B cell (primary cell): ENCODE measurements around the gene ZNF311. TPM values are rescaled to one million over a fixed set of nuclear protein-coding genes. Genes with fewer than 3 reads are reported as not detected.

ENCODE experiments used
- ATAC-seq: fragments of 200-7000 bp; cut with Tn5 transposase; one replicate; pipeline ENCODE4 v1.10.0; 2021; ENCODE audit warnings: low read depth, mild to moderate bottlenecking, moderate number of reproducible peaks, moderate library complexity
- CTCF ChIA-PET: fragments of 350-600 bp; sonication (Branson Sonifier 250); formaldehyde crosslinking; loops from one replicate; lab custom pipeline; 2021; ENCODE audit warnings: antibody characterized with exemption, inconsistent platforms; lab: Charles Lee
- POLR2A ChIA-PET: fragments of 350-600 bp; sonication (Branson Sonifier 250); formaldehyde crosslinking; loops from one replicate; lab custom pipeline; 2021; ENCODE audit warnings: antibody characterized with exemption; lab: Charles Lee
- DNase-seq: peaks from one replicate; pipeline ENCODE4 v3.0.0; 2013
- H2AFZ ChIP-seq: 2 replicates; pipeline ENCODE4 v1.6.1; 2012; ENCODE audit warnings: mild to moderate bottlenecking, low read depth, low read length; ENCODE audit not compliant: insufficient read depth, poor library complexity, severe bottlenecking
- H3K27ac ChIP-seq, 2 donors: 1 replicate in 1 of 2; 2 replicates in 1 of 2; pipeline ENCODE4 v1.5.1; 2012 to 2013; ENCODE audit warnings: low read length in 2 of 2, mild to moderate bottlenecking in 2 of 2, moderate library complexity in 1 of 2
- H3K27me3 ChIP-seq, 4 experiments: fragments of 200-600 bp in 1 of 4; sonication (generic) in 1 of 4; replicated peaks in 1 of 4; 1 replicate in 2 of 4; 2 replicates in 2 of 4; pipeline versions ENCODE4 v1.6.1 to v1.7.0; 2013 to 2016; ENCODE audit warnings: low read length in 3 of 4, mild to moderate bottlenecking in 2 of 4, mixed read lengths in 1 of 4, moderate library complexity in 1 of 4; ENCODE audit not compliant: insufficient read depth in 4 of 4, control insufficient read depth in 3 of 4; ENCODE audit errors: control extremely low read depth in 1 of 4
- H3K36me3 ChIP-seq, 2 experiments: replicated peaks in 1 of 2; 1 replicate in 1 of 2; 2 replicates in 1 of 2; pipeline versions ENCODE4 v1.6.1 to v1.7.1; 2013; ENCODE audit warnings: low read length in 1 of 2; ENCODE audit not compliant: insufficient read depth in 2 of 2, control insufficient read depth in 1 of 2; ENCODE audit errors: control extremely low read depth in 1 of 2, extremely low read depth in 1 of 2
- H3K4me1 ChIP-seq, 2 donors: fragments of 200-600 bp in 1 of 2; sonication (generic) in 1 of 2; 1 replicate in 1 of 2; 2 replicates in 1 of 2; pipeline versions ENCODE4 v1.5.1 to v1.6.1; 2013 to 2017; ENCODE audit warnings: low read length in 2 of 2; ENCODE audit not compliant: control insufficient read depth in 2 of 2, insufficient read depth in 2 of 2
- H3K4me2 ChIP-seq: replicated peaks from 2 replicates; pipeline ENCODE3; 2012; ENCODE audit warnings: mild to moderate bottlenecking, low read depth, low read length; ENCODE audit not compliant: poor library complexity, severe bottlenecking
- H3K4me3 ChIP-seq, 5 experiments: fragments of 200-600 bp in 1 of 5; sonication (generic) in 1 of 5; 1 replicate in 3 of 5; 2 replicates in 2 of 5; pipeline versions ENCODE4 v1.5.1 to v1.7.0; 2011 to 2016; ENCODE audit warnings: low read length in 4 of 5, mild to moderate bottlenecking in 4 of 5, low read depth in 2 of 5, control low read depth in 1 of 5, moderate library complexity in 1 of 5; ENCODE audit not compliant: insufficient read depth in 1 of 5; ENCODE audit errors: control extremely low read depth in 1 of 5, extremely low read depth in 1 of 5
- H3K79me2 ChIP-seq: fragments of 200-600 bp; sonication (generic); one replicate; pipeline ENCODE4 v1.6.0; 2016; ENCODE audit warnings: low read length; ENCODE audit not compliant: control insufficient read depth, insufficient read depth
- H3K9ac ChIP-seq: fragments of 200-600 bp; sonication (generic); 2 replicates; pipeline ENCODE4 v1.6.1; 2017; ENCODE audit warnings: mild to moderate bottlenecking, low read length, moderate library complexity
- H3K9me3 ChIP-seq, 3 donors: one replicate each; pipeline versions ENCODE4 v1.6.1 to v1.7.1; 2013; ENCODE audit warnings: low read length in 2 of 3; ENCODE audit not compliant: control insufficient read depth in 2 of 3, insufficient read depth in 1 of 3; ENCODE audit errors: control extremely low read depth in 1 of 3
- H4K20me1 ChIP-seq: 2 replicates; pipeline ENCODE4 v1.6.0; 2012; ENCODE audit warnings: mild to moderate bottlenecking, low read length; ENCODE audit not compliant: insufficient read depth, control insufficient read depth, poor library complexity, severe bottlenecking
- H3K27ac Mint-ChIP-seq: one replicate; pipeline ENCODE4 v1.8.0; 2021; ENCODE audit warnings: mixed read lengths
- H3K27me3 Mint-ChIP-seq: one replicate; pipeline ENCODE4 v1.8.0; 2021; ENCODE audit warnings: mixed read lengths
- H3K4me1 Mint-ChIP-seq: one replicate; pipeline ENCODE4 v1.8.0; 2021; ENCODE audit warnings: mixed read lengths
- H3K4me3 Mint-ChIP-seq: one replicate; pipeline ENCODE4 v1.8.0; 2021; ENCODE audit warnings: mixed read lengths
- H3K9me3 Mint-ChIP-seq: one replicate; pipeline ENCODE4 v1.8.0; 2022; ENCODE audit warnings: mixed read lengths; ENCODE audit not compliant: insufficient read depth
- CTCF ChIP-seq: fragments of 200-600 bp; IDR thresholded peaks from one replicate; pipeline ENCODE4 v1.8.0; 2022; ENCODE audit warnings: antibody characterized with exemption, mild to moderate bottlenecking
- EZH2 ChIP-seq: IDR thresholded peaks from 2 replicates; pipeline ENCODE4 v1.6.1; 2012; ENCODE audit warnings: borderline replicate concordance, low read depth, mild to moderate bottlenecking, moderate library complexity, low read length; ENCODE audit not compliant: insufficient read depth, poor library complexity, severe bottlenecking
- WGBS: methylation state at CpG from one replicate; pipeline ENCODE4 v1.1.5; 2013; ENCODE audit warnings: missing lambda C conversion rate; ENCODE audit not compliant: insufficient coverage; 5-methylcytosine and 5-hydroxymethylcytosine counted together
- intact Hi-C: fragments of 100-400 bp; cut with micrococcal nuclease; formaldehyde crosslinking; loops from one replicate; pipeline ENCODE4 v1.10.0; 2022
- polyA plus RNA-seq: library from polyadenylated mRNA; depleted of rRNA; stranded (reverse); fragments of >200 nt; gene quantifications from 2 replicates; pipeline ENCODE4 v1.2.3, GENCODE V29; 2012
- total RNA-seq, 2 donors: library from RNA; stranded (reverse); fragments of 120-200 nt in 1 of 2; gene quantifications; 1 replicate in 1 of 2; 2 replicates in 1 of 2; pipeline versions ENCODE4 v1.2.3 to v1.2.4, GENCODE V29; 2013 to 2022

The ZNF311 gene
- total and polyA plus RNA-seq, 2 donors (not counting 1 experiment from before 2014, with no cell fraction given): 0.17 TPM; not detected in 1

GRCh38 chr6:29028821-29029220 lies 23.7 kb upstream of the ZNF311 start:
- ChIA-PET POLR2A (no interaction called here), CTCF (interaction anchor here (1.3 kb wide), 1 partner anchor 192 kb away, joined by 3 read pairs; no protein-coding TSS in a partner anchor)
- no peaks in the 10 kb centered on the region for H3K4me1 ChIP-seq
- 95% methylated on average over 11 of the region's 13 CpGs for WGBS
- no peak for DNase-seq
- H3K27ac Mint-ChIP-seq: no peak overlapping the region
- no peaks in the 10 kb centered on the region for H4K20me1 ChIP-seq
- peaks cover 48% of the 10 kb centered on the region for H3K27me3 Mint-ChIP-seq
- no peak overlapping the region for H3K9ac ChIP-seq
- no peak overlapping the region for H3K27ac ChIP-seq
- TF ChIP-seq EZH2 (no peak), CTCF (no peak)
- no peaks in the 10 kb centered on the region for H3K79me2 ChIP-seq
- no peaks in the 10 kb centered on the region for H3K36me3 ChIP-seq
- no peaks in the 10 kb centered on the region for H3K9me3 Mint-ChIP-seq
- peaks cover 0 to 5% (median 2%) of the 10 kb centered on the region in 4 experiments for H3K27me3 ChIP-seq
- H3K9me3 ChIP-seq: no peaks in the 10 kb centered on the region
- no peaks in the 10 kb centered on the region for H3K4me1 Mint-ChIP-seq
- no peak overlapping the region for H3K4me2 ChIP-seq
- ATAC-seq: no peak
- no peak overlapping the region for H3K4me3 ChIP-seq
- H2AFZ ChIP-seq: no peak overlapping the region
- intact Hi-C loops: no loop called here
- H3K4me3 Mint-ChIP-seq: no peak overlapping the region

GRCh38 chr6:29025927-29026585 lies 20.9 kb upstream of the ZNF311 start:
- H2AFZ ChIP-seq: no peak overlapping the region
- intact Hi-C loops: no loop called here
- peaks cover 0 to 16% (median 14%) of the 10 kb centered on the region in 4 experiments for H3K27me3 ChIP-seq
- no peak for TF ChIP-seq CTCF
- TF ChIP-seq EZH2: no peak
- no peaks in the 10 kb centered on the region for H3K9me3 ChIP-seq
- H3K4me1 Mint-ChIP-seq: no peaks in the 10 kb centered on the region
- H3K4me3 Mint-ChIP-seq: no peak overlapping the region
- ChIA-PET CTCF (no interaction called here), POLR2A (no interaction called here)
- H3K27ac Mint-ChIP-seq: no peak overlapping the region
- no peak overlapping the region for H3K4me2 ChIP-seq
- no peaks in the 10 kb centered on the region for H4K20me1 ChIP-seq
- no CpG with 5 or more reads among the region's 2 CpGs for WGBS
- ATAC-seq: no peak
- no peaks in the 10 kb centered on the region for H3K79me2 ChIP-seq
- H3K9ac ChIP-seq: no peak overlapping the region
- H3K4me3 ChIP-seq: no peak overlapping the region
- no peak for DNase-seq
- H3K27me3 Mint-ChIP-seq: peaks cover 54% of the 10 kb centered on the region
- H3K4me1 ChIP-seq: no peaks in the 10 kb centered on the region
- no peak overlapping the region for H3K27ac ChIP-seq
- H3K36me3 ChIP-seq: no peaks in the 10 kb centered on the region
- no peaks in the 10 kb centered on the region for H3K9me3 Mint-ChIP-seq
